Gastroesophageal sphincter (tissue), 4 donors: ENCODE results near the gene FA2H. TPM values are rescaled to one million over a fixed set of nuclear protein-coding genes. Genes with fewer than 3 reads are reported as not detected.

Experiments used
- ATAC-seq: fragments of 150-250 bp; one replicate; pipeline ENCODE4 v1.9.1; 2016; ENCODE audit warnings: mild to moderate bottlenecking, moderate library complexity
- H3K27ac ChIP-seq, 4 donors: fragments of 200-600 bp; sonication (generic) in 3 of 4; 1 replicate in 3 of 4; 2 replicates in 1 of 4; pipeline ENCODE4 v1.5.1; 2016 to 2019
- H3K27me3 ChIP-seq: fragments of 200-600 bp; sonication (generic); one replicate; pipeline ENCODE4 v1.5.1; 2019
- H3K36me3 ChIP-seq, 2 donors: fragments of 200-600 bp; sonication (generic); one replicate each; pipeline ENCODE4 v1.5.1; 2019; ENCODE audit warnings: control low read depth in 1 of 2
- H3K4me1 ChIP-seq, 3 donors: fragments of 200-600 bp; sonication (generic); 1 replicate in 2 of 3; 2 replicates in 1 of 3; pipeline ENCODE4 v1.5.1; 2016 to 2019; ENCODE audit warnings: control low read depth in 2 of 3
- H3K4me3 ChIP-seq, 2 donors: fragments of 200-600 bp; sonication (generic); one replicate each; pipeline ENCODE4 v1.5.1; 2019; ENCODE audit warnings: mild to moderate bottlenecking in 1 of 2, moderate library complexity in 1 of 2
- H3K9me3 ChIP-seq, 3 donors: fragments of 200-600 bp; sonication (generic); one replicate each; pipeline ENCODE4 v1.5.1; 2017 to 2019; ENCODE audit warnings: control low read depth in 2 of 3
- CTCF ChIP-seq, 4 experiments: fragments of 200-600 bp in 2 of 4; fragments of 450-650 bp in 2 of 4; sonication (generic) in 1 of 4; IDR thresholded peaks; one replicate each; pipeline ENCODE4 v1.5.1; 2017 to 2019; ENCODE audit warnings: antibody characterized with exemption in 4 of 4, mild to moderate bottlenecking in 2 of 4, moderate library complexity in 2 of 4
- EP300 ChIP-seq: sonication (generic); formaldehyde crosslinking; IDR thresholded peaks from one replicate; pipeline ENCODE4 v1.6.1; 2017; ENCODE audit warnings: antibody characterized with exemption, mild to moderate bottlenecking
- POLR2A ChIP-seq, 2 donors: fragments of 450-650 bp; IDR thresholded peaks; one replicate each; pipeline ENCODE4 v1.6.1; 2017; ENCODE audit warnings: antibody characterized with exemption in 2 of 2, mild to moderate bottlenecking in 2 of 2, moderate library complexity in 1 of 2
- POLR2AphosphoS5 ChIP-seq: sonication (generic); formaldehyde crosslinking; IDR thresholded peaks from one replicate; pipeline ENCODE4 v1.6.1; 2017; ENCODE audit warnings: antibody characterized with exemption
- WGBS, 2 donors: methylation state at CpG; one replicate each; pipeline ENCODE4 v1.1.5; 2018; ENCODE audit warnings: low coverage in 1 of 2; 5-methylcytosine and 5-hydroxymethylcytosine counted together
- total RNA-seq, 4 donors: library from RNA; depleted of rRNA; stranded (reverse); fragments of >200 nt; gene quantifications; one replicate each; pipeline ENCODE4 v1.1.0, GENCODE V29; 2016

Gene FA2H
- total RNA-seq, 4 donors from 2014 or later = 0.27 to 2.2 (median 0.31) TPM; not detected in 1

- Histone ChIP-seq H3K36me3 (no peaks in the 10 kb centered on the region), H3K27me3 (peaks cover 22% of the 10 kb centered on the region), H3K9me3 (no peaks in the 10 kb centered on the region), H3K4me1 (peaks cover 0 to 22% (median 0%) of the 10 kb centered on the region in 3 donors), H3K4me3 (no peak overlapping the region), H3K27ac (no peak overlapping the region)
- WGBS, 2 donors = 70 to 80% methylated on average over 1 to 2 of the region's 6 CpGs
- TF ChIP-seq CTCF (IDR thresholded peaks at IDR 0.05) (no peak), POLR2A (IDR thresholded peaks at IDR 0.05) (no peak), EP300 (no peak), POLR2AphosphoS5 (no peak)
- ATAC-seq = no peak
These were observed 35.3 kb downstream of the FA2H start for GRCh38 chr16:74739275-74739674.

GRCh38 chr16:74738816-74739215 lies 35.8 kb downstream of the FA2H start:
- ATAC-seq = no peak
- 80% methylated on average over 1 of the region's 11 CpGs; no CpG with 5 or more reads in 1 of the 2 donors for WGBS, 2 donors
- H3K36me3 ChIP-seq = no peaks in the 10 kb centered on the region
- H3K27ac ChIP-seq = no peak overlapping the region
- TF ChIP-seq POLR2A (IDR thresholded peaks at IDR 0.05) = no peak
- TF ChIP-seq CTCF (IDR thresholded peaks at IDR 0.05) = no peak
- peaks cover 23% of the 10 kb centered on the region for H3K27me3 ChIP-seq
- no peak overlapping the region for H3K4me3 ChIP-seq
- H3K9me3 ChIP-seq = no peaks in the 10 kb centered on the region
- peaks cover 0 to 17% (median 0%) of the 10 kb centered on the region in 3 donors for H3K4me1 ChIP-seq

GRCh38 chr16:74738113-74738541 lies 36.5 kb downstream of the FA2H start:
- Histone ChIP-seq H3K36me3 (no peaks in the 10 kb centered on the region), H3K4me1 (peaks cover 0 to 10% (median 0%) of the 10 kb centered on the region in 3 donors), H3K27ac (no peak overlapping the region), H3K4me3 (no peak overlapping the region), H3K27me3 (peaks cover 23% of the 10 kb centered on the region), H3K9me3 (no peaks in the 10 kb centered on the region)
- TF ChIP-seq CTCF (IDR thresholded peaks at IDR 0.05) (no peak), EP300 (no peak), POLR2AphosphoS5 (no peak), POLR2A (IDR thresholded peaks at IDR 0.05) (no peak)
- 53% methylated on average over 3 of the region's 10 CpGs; no CpG with 5 or more reads in 1 of the 2 donors for WGBS, 2 donors
- no peak for ATAC-seq

- H3K27me3 ChIP-seq = peaks cover 23% of the 10 kb centered on the region
- no peaks in the 10 kb centered on the region for H3K9me3 ChIP-seq
- H3K27ac ChIP-seq = no peak overlapping the region
- TF ChIP-seq CTCF (IDR thresholded peaks at IDR 0.05) = no peak
- TF ChIP-seq POLR2A (IDR thresholded peaks at IDR 0.05) = no peak
- no peak for TF ChIP-seq EP300
- TF ChIP-seq POLR2AphosphoS5 = no peak
- ATAC-seq = no peak
- H3K4me1 ChIP-seq = peaks cover 0 to 10% (median 0%) of the 10 kb centered on the region in 3 donors
- WGBS, 2 donors = 60% methylated on average over 1 of the region's 6 CpGs; no CpG with 5 or more reads in 1 of the 2 donors
- H3K4me3 ChIP-seq = no peak overlapping the region
- no peaks in the 10 kb centered on the region for H3K36me3 ChIP-seq
These were observed 37.1 kb downstream of the FA2H start for GRCh38 chr16:74737521-74737920.

GRCh38 chr16:74736531-74737157 lies 38.0 kb downstream of the FA2H start:
- H3K4me3 ChIP-seq = no peak overlapping the region
- peaks cover 23% of the 10 kb centered on the region for H3K27me3 ChIP-seq
- peaks cover 0 to 10% (median 0%) of the 10 kb centered on the region in 3 donors for H3K4me1 ChIP-seq
- no peak for TF ChIP-seq POLR2A (IDR thresholded peaks at IDR 0.05)
- no peak for TF ChIP-seq CTCF (IDR thresholded peaks at IDR 0.05)
- no peak for TF ChIP-seq EP300
- no peak for TF ChIP-seq POLR2AphosphoS5
- no peaks in the 10 kb centered on the region for H3K36me3 ChIP-seq
- H3K9me3 ChIP-seq = no peaks in the 10 kb centered on the region
- WGBS, 2 donors = 52 to 95% methylated on average over 3 to 6 of the region's 9 CpGs
- no peak for ATAC-seq
- no peak overlapping the region for H3K27ac ChIP-seq
